ENCODE results near the gene FOS. TPM values are rescaled to one million over a fixed set of nuclear protein-coding genes. Genes with fewer than 3 reads are reported as not detected.

FOS gene
- total and polyA plus RNA-seq, 12 donors: 9.3 to 173 (median 53.2) TPM

DNA sequence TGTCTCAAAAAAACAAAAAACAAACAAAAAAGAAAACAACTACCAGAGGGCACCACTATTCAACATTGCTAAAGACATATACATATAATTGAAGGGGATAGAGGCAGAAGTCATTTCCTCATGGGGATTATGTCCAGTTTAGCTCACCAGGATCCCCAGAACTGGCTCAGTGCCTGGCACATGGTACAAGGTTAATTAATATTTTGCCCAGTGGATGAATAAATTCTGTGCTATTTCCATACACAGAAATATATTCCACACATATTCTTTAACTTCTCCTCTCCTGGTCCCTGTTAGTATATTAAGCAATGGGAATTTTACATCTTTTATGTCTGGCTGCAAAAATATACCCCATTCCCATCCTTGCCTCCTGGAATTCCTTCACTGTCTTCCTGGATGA, 6.7 kb downstream of the FOS start:
- H3K27me3 ChIP-seq: no peaks in the 10 kb centered on the region
- TF ChIP-seq, protein P1, sequence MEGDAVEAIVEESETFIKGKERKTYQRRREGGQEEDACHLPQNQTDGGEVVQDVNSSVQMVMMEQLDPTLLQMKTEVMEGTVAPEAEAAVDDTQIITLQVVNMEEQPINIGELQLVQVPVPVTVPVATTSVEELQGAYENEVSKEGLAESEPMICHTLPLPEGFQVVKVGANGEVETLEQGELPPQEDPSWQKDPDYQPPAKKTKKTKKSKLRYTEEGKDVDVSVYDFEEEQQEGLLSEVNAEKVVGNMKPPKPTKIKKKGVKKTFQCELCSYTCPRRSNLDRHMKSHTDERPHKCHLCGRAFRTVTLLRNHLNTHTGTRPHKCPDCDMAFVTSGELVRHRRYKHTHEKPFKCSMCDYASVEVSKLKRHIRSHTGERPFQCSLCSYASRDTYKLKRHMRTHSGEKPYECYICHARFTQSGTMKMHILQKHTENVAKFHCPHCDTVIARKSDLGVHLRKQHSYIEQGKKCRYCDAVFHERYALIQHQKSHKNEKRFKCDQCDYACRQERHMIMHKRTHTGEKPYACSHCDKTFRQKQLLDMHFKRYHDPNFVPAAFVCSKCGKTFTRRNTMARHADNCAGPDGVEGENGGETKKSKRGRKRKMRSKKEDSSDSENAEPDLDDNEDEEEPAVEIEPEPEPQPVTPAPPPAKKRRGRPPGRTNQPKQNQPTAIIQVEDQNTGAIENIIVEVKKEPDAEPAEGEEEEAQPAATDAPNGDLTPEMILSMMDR (IDR thresholded peaks at IDR 0.05): no peak
- intact Hi-C loops (cut with DNase I): no loop called here
- ATAC-seq (no peak), DNase-seq (no peak)
- peaks cover 0 to 22% (median 12%) of the 10 kb centered on the region in 9 donors for H3K36me3 ChIP-seq
- no peak overlapping the region for H3K4me3 ChIP-seq
- H3K4me1 ChIP-seq: peaks cover 0 to 71% (median 24%) of the 10 kb centered on the region in 9 donors
- no peaks in the 10 kb centered on the region for H3K9me3 ChIP-seq
- H3K27ac ChIP-seq: peak overlapping the region in 1 of 10 donors; percentile 97

DNA sequence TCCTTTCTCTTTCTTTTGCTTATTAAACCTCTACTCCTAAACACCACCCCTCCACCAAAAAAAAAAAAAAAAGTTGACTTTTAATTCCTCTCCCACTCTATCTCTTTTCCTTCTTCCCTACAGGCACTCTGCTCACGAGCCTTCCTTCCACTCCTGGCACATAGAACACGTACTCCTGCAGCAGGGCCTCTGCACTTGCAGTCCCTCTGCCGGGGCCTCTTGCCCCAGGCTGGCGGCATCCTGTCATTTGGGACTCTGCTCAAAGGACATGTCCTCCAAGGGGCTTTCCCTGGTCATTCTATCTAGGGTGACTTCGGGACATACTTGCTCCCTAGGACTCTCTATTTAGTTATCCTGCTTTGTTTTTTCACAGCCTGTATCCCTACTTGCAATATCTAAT, 7.7 kb downstream of the FOS start:
- Histone ChIP-seq H3K27ac (peak overlapping the region in 7 of 10 donors; percentile 9 to 57 (median 32)), H3K9me3 (no peaks in the 10 kb centered on the region), H3K4me1 (peaks cover 0 to 61% (median 14%) of the 10 kb centered on the region in 9 donors), H3K4me3 (no peak overlapping the region), H3K27me3 (no peaks in the 10 kb centered on the region), H3K36me3 (peaks cover 0 to 13% (median 4%) of the 10 kb centered on the region in 9 donors)
- intact Hi-C loops (cut with DNase I): no loop called here
- peak in 1 of 2 donors; percentile 48 for DNase-seq
- 30 to 31% methylated on average over 5 of the region's 5 CpGs for WGBS, 2 donors
- peak; percentile 26 to 90 (median 58) for ATAC-seq
- TF ChIP-seq, protein P1 (IDR thresholded peaks at IDR 0.05): no peak

DNA sequence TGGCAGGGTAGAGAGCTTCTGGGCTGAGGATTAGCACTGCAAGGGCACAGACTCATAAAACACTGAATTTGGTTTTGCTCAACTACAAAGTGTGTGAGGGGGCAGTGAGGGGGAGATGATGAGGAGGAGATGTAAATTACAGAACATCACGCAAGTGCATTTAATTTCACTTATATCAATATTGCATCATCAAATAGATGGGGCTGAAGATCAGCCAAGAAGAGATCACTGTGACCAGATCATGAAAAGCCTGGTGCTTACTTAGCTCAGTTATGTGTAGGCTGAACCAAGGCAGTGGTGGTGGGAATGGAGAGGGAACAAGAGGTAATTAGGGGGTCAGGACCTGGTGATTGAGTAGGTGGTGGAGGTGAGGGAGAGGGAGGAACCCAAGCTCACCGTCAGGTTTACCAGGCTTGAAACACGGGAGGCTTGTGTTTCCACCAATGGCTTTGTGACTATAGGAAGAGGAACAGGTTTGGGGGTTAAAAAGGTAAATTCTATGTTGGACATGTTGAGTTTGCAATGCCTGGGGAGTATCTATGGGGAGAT, 11.3 kb downstream of the FOS start:
- 87 to 93% methylated on average over 3 of the region's 3 CpGs for WGBS, 2 donors
- intact Hi-C loops (cut with DNase I): loop anchor here in 4 of 10 donors (5.0 to 10.0 kb wide), 3 partner anchors 53 to 355 kb away; no protein-coding TSS in a partner anchor

DNA sequence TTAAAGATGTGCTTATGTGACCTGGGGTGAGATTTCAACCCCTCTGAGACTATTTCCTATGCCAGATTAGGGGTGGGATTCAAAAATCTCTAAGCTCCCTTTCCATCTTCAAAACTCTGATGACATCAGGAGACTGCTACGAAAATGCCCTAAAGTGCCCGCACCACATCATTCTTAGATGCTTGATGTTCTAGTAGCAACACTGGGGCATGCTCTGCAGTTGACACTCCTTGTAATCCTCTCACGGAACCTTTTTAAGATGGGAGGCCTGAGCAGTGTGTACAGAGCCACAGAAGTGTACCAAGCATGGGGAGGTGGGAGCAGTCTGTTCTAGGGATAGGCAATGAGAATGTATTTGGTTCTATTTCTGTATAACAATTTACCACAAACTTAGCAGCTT, 12.2 kb downstream of the FOS start:
- Histone ChIP-seq H3K36me3 (no peaks in the 10 kb centered on the region), H3K9me3 (no peaks in the 10 kb centered on the region), H3K27ac (no peak overlapping the region), H3K4me3 (no peak overlapping the region), H3K4me1 (peaks cover 5 to 43% (median 29%) of the 10 kb centered on the region in 9 donors), H3K27me3 (no peaks in the 10 kb centered on the region)
- intact Hi-C loops (cut with DNase I): loop anchor here in 4 of 10 donors (5.0 to 10.0 kb wide), 3 partner anchors 54 to 356 kb away; no protein-coding TSS in a partner anchor
- TF ChIP-seq, protein P1 (IDR thresholded peaks at IDR 0.05): no peak
- no peak for DNase-seq
- 87 to 89% methylated on average over 3 of the region's 3 CpGs for WGBS, 2 donors
- ATAC-seq: no peak

More for the DNA sequence above, 11.3 kb downstream of the FOS start:
- Histone ChIP-seq H3K27me3 (no peaks in the 10 kb centered on the region), H3K27ac (no peak overlapping the region), H3K4me3 (no peak overlapping the region), H3K4me1 (peaks cover 0 to 43% (median 20%) of the 10 kb centered on the region in 9 donors), H3K9me3 (no peaks in the 10 kb centered on the region), H3K36me3 (no peaks in the 10 kb centered on the region)
- DNase-seq: no peak
- no peak for ATAC-seq
- TF ChIP-seq, protein P1 (IDR thresholded peaks at IDR 0.05): no peak

Measured in heart right ventricle (tissue), 16 donors.